GM21529 (cell line): ENCODE data around the gene GAB1.
A peak's percentile ranks its signal among the peaks of the same experiment; 100 is the strongest.

Source experiments
- ATAC-seq: cut with Tn5 transposase; IDR thresholded peaks from one replicate; pipeline ENCODE4 v1.9.1; 2021; ENCODE audit not compliant: unreplicated experiment

Gene GAB1

GRCh38 chr4:143357161-143357845 is 20.6 kb downstream of the GAB1 start:
- no peak for ATAC-seq

GRCh38 chr4:143358419-143358818 is 21.7 kb downstream of the GAB1 start:
- ATAC-seq = no peak

- peak; percentile 85 for ATAC-seq
These were observed 22.4 kb downstream of the GAB1 start for GRCh38 chr4:143358923-143359643.

- ATAC-seq = no peak
These were observed 23.0 kb downstream of the GAB1 start for GRCh38 chr4:143359644-143360193.

GRCh38 chr4:143360838-143361625 is 24.4 kb downstream of the GAB1 start:
- no peak for ATAC-seq

GRCh38 chr4:143362349-143363046 is 25.8 kb downstream of the GAB1 start:
- no peak for ATAC-seq

GRCh38 chr4:143363332-143363731 is 26.7 kb downstream of the GAB1 start:
- ATAC-seq = no peak

GRCh38 chr4:143364063-143364462 is 27.4 kb downstream of the GAB1 start:
- no peak for ATAC-seq

GRCh38 chr4:143367863-143368262 is 31.2 kb downstream of the GAB1 start:
- ATAC-seq = no peak

GRCh38 chr4:143369552-143369951 is 32.9 kb downstream of the GAB1 start:
- no peak for ATAC-seq

GRCh38 chr4:143372093-143372915 is 35.6 kb downstream of the GAB1 start:
- peak; percentile 64 for ATAC-seq

- ATAC-seq = no peak
These were observed 37.6 kb downstream of the GAB1 start for GRCh38 chr4:143374255-143374654.

GRCh38 chr4:143374771-143375170 is 38.1 kb downstream of the GAB1 start:
- ATAC-seq = no peak

- peak; percentile 45 for ATAC-seq
These were observed 38.8 kb downstream of the GAB1 start for GRCh38 chr4:143375326-143376073.

GRCh38 chr4:143377611-143378099 is 41.0 kb downstream of the GAB1 start:
- ATAC-seq = peak; percentile 76

GRCh38 chr4:143380629-143381028 is 44.0 kb downstream of the GAB1 start:
- ATAC-seq = no peak

GRCh38 chr4:143381189-143382118 is 44.8 kb downstream of the GAB1 start:
- no peak for ATAC-seq

GRCh38 chr4:143382596-143382995 is 45.9 kb downstream of the GAB1 start:
- no peak for ATAC-seq
